ENCODE data around the gene PRAF2. TPM values are rescaled to one million over a fixed set of nuclear protein-coding genes. Genes with fewer than 3 reads are reported as not detected.

Gene PRAF2
- total RNA-seq, 3 donors from 2014 or later (not counting 1 experiment from before 2014, with no cell fraction given): 18.1 to 24.8 (median 19.9) TPM

GRCh38 chrX:49054073-49054762 lies 19.6 kb downstream of the PRAF2 start:
- 86% methylated on average over 5 of the region's 5 CpGs for WGBS (ENCODE audit: insufficient coverage)
- DNase-seq (no peak), ATAC-seq (no peak)
- H3K4me1 ChIP-seq (ENCODE audit: control insufficient read depth, insufficient read depth, low read length): peaks cover 19% of the 10 kb centered on the region
- Mint-ChIP-seq H3K27ac (peak overlapping the region; percentile 47 to 93), H3K4me3 (peak overlapping the region; percentile 65), H3K27me3 (ENCODE audit: low read depth in 2 of 2) (peaks cover 0 to 3% of the 10 kb centered on the region in 2 donors), H3K36me3 (no peaks in the 10 kb centered on the region), H3K4me1 (peaks cover 7 to 29% of the 10 kb centered on the region in 2 donors), H3K9me3 (no peaks in the 10 kb centered on the region)
- TF ChIP-seq, protein P1, sequence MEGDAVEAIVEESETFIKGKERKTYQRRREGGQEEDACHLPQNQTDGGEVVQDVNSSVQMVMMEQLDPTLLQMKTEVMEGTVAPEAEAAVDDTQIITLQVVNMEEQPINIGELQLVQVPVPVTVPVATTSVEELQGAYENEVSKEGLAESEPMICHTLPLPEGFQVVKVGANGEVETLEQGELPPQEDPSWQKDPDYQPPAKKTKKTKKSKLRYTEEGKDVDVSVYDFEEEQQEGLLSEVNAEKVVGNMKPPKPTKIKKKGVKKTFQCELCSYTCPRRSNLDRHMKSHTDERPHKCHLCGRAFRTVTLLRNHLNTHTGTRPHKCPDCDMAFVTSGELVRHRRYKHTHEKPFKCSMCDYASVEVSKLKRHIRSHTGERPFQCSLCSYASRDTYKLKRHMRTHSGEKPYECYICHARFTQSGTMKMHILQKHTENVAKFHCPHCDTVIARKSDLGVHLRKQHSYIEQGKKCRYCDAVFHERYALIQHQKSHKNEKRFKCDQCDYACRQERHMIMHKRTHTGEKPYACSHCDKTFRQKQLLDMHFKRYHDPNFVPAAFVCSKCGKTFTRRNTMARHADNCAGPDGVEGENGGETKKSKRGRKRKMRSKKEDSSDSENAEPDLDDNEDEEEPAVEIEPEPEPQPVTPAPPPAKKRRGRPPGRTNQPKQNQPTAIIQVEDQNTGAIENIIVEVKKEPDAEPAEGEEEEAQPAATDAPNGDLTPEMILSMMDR (IDR thresholded peaks at IDR 0.05): no peak
- intact Hi-C loops (cut with micrococcal nuclease): no loop called here
- peak overlapping the region; percentile 87 for H3K27ac ChIP-seq (ENCODE audit: low read length)
- peak overlapping the region; percentile 46 for H3K4me3 ChIP-seq (ENCODE audit: low read length)
- H3K27me3 ChIP-seq (ENCODE audit: control insufficient read depth, insufficient read depth, low read length): no peaks in the 10 kb centered on the region
- no peaks in the 10 kb centered on the region for H3K9me3 ChIP-seq (ENCODE audit: control insufficient read depth, insufficient read depth, low read length)
- no peaks in the 10 kb centered on the region for H3K36me3 ChIP-seq (ENCODE audit: control insufficient read depth, insufficient read depth, low read length)

DNA sequence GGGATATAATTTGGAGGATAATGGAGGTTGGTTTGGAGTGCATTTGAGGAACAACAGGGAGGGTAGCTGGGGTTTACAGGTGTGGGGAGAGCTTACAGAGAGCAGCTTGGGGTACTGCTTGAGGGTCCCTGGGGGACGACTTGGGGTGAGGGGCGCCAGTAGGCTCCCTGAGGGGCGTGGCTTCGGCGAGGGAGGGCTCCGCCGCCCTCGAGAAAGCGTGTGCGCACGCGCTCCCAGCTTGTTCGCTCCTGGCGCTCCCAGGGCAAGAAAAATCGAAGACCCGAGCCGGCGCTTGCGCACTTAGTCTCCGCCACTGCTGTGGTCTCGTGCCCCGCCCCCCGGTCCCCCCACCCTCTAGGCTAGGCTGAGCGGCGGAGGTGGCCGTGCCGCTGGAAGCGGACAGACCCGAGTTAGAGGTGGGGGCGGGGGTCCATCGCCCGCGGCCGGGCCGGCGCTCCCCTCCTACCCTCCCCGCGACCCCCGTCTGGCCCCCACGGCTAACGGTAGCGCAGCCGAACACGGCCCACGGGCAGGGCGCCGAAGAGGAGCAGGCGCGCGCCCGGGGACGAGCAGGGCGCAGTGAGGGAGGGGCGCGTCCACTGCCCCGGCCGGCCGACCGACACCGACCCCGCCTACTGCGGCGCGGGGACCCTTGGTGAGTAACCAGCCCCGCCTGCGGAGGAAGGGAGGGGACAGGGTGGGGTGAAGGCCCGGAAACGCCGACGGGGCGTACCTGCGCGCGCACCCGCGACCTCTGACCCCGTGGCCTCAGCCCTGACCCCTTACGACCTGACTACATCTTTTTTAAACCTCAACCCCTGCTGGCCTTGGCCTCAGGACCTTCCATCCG lies 20.4 kb downstream of the PRAF2 start:
- peak overlapping the region; percentile 46 for H3K4me3 ChIP-seq (ENCODE audit: low read length)
- DNase-seq (peak; percentile 59 to 78), ATAC-seq (peak; percentile 81 to 88 (median 83))
- Mint-ChIP-seq H3K36me3 (no peaks in the 10 kb centered on the region), H3K27ac (peak overlapping the region; percentile 64 to 93), H3K27me3 (ENCODE audit: low read depth in 2 of 2) (peaks cover 0 to 3% of the 10 kb centered on the region in 2 donors), H3K9me3 (no peaks in the 10 kb centered on the region), H3K4me1 (peaks cover 7 to 29% of the 10 kb centered on the region in 2 donors), H3K4me3 (peak overlapping the region; percentile 79)
- H3K27ac ChIP-seq (ENCODE audit: low read length): peak overlapping the region; percentile 87
- H3K4me1 ChIP-seq (ENCODE audit: control insufficient read depth, insufficient read depth, low read length): peaks cover 19% of the 10 kb centered on the region
- under 1% methylated on average over 73 of the region's 79 CpGs for WGBS (ENCODE audit: insufficient coverage)
- H3K27me3 ChIP-seq (ENCODE audit: control insufficient read depth, insufficient read depth, low read length): no peaks in the 10 kb centered on the region
- no peaks in the 10 kb centered on the region for H3K36me3 ChIP-seq (ENCODE audit: control insufficient read depth, insufficient read depth, low read length)
- intact Hi-C loops (cut with micrococcal nuclease): no loop called here
- TF ChIP-seq, protein P1 (IDR thresholded peaks at IDR 0.05): no peak
- no peaks in the 10 kb centered on the region for H3K9me3 ChIP-seq (ENCODE audit: control insufficient read depth, insufficient read depth, low read length)

GRCh38 chrX:49043987-49044281 lies 29.9 kb downstream of the PRAF2 start:
- no peak for ATAC-seq
- intact Hi-C loops (cut with micrococcal nuclease): loop anchor here (1.0 to 5.0 kb wide), 3 partner anchors 41 to 127 kb away; partner anchors contain the start of genes GRIPAP1 and PIM2

More at GRCh38 chrX:49043987-49044281, 29.9 kb downstream of the PRAF2 start:
- Mint-ChIP-seq H3K4me1 (peaks cover 18 to 33% of the 10 kb centered on the region in 2 donors), H3K27me3 (ENCODE audit: low read depth in 2 of 2) (no peaks in the 10 kb centered on the region), H3K9me3 (no peaks in the 10 kb centered on the region), H3K4me3 (peak overlapping the region; percentile 86), H3K36me3 (no peaks in the 10 kb centered on the region), H3K27ac (peak overlapping the region; percentile 89 to 92)
- peak overlapping the region; percentile 2 for H3K4me3 ChIP-seq (ENCODE audit: low read length)
- 14% methylated on average over 9 of the region's 13 CpGs for WGBS (ENCODE audit: insufficient coverage)
- DNase-seq: no peak
- peaks cover 33% of the 10 kb centered on the region for H3K4me1 ChIP-seq (ENCODE audit: control insufficient read depth, insufficient read depth, low read length)
- TF ChIP-seq, protein P1 (IDR thresholded peaks at IDR 0.05): peak; percentile 0
- no peaks in the 10 kb centered on the region for H3K9me3 ChIP-seq (ENCODE audit: control insufficient read depth, insufficient read depth, low read length)
- peaks cover 6% of the 10 kb centered on the region for H3K36me3 ChIP-seq (ENCODE audit: control insufficient read depth, insufficient read depth, low read length)
- peak overlapping the region; percentile 70 for H3K27ac ChIP-seq (ENCODE audit: low read length)
- H3K27me3 ChIP-seq (ENCODE audit: control insufficient read depth, insufficient read depth, low read length): no peaks in the 10 kb centered on the region

Data from natural killer cell (primary cell).